IMR-90 (cell line): ENCODE results near the gene PIGBOS1. TPM values are rescaled to one million over a fixed set of nuclear protein-coding genes. Genes with fewer than 3 reads are reported as not detected.

Source experiments
- ATAC-seq: fragments of 200-7000 bp; cut with Tn5 transposase; 2 replicates; pipeline ENCODE4 v1.9.1; 2020; ENCODE audit warnings: low read depth, mild to moderate bottlenecking, moderate library complexity
- BruUV-seq: library from RNA; stranded (reverse); fragments of 400-500 nt; replicated peaks from 2 replicates; lab custom pipeline; 2021; lab: Mats Ljungman, UMichigan
- CTCF ChIA-PET: fragments of 300-600 bp; formaldehyde crosslinking; extraction: SDS; loops from one replicate; lab custom pipeline; 2021; ENCODE audit warnings: antibody characterized with exemption; lab: Yijun Ruan, JAX
- POLR2A ChIA-PET: fragments of 300-600 bp; sonication (Branson Sonifier 250); formaldehyde crosslinking; loops from one replicate; lab custom pipeline; 2022; ENCODE audit warnings: antibody characterized with exemption; ENCODE audit not compliant: unreplicated experiment; lab: Charles Lee
- DNase-seq: peaks from one replicate; pipeline ENCODE4 v3.0.0; 2013
- H2AFZ ChIP-seq: replicated peaks from 2 replicates; pipeline ENCODE3; 2013; ENCODE audit warnings: low read length, mild to moderate bottlenecking; ENCODE audit not compliant: poor library complexity
- H2AK5ac ChIP-seq: 2 replicates; pipeline ENCODE4 v1.6.1; 2013; ENCODE audit warnings: low read depth, low read length, inconsistent platforms
- H2AK9ac ChIP-seq: replicated peaks from 2 replicates; pipeline ENCODE3; 2013; ENCODE audit warnings: mild to moderate bottlenecking, low read depth, low read length, moderate library complexity; ENCODE audit not compliant: poor library complexity
- H2BK120ac ChIP-seq: 2 replicates; pipeline ENCODE4 v1.6.1; 2013; ENCODE audit warnings: low read depth, low read length, inconsistent platforms
- H2BK15ac ChIP-seq: 3 replicates; pipeline ENCODE4 v1.6.1; 2013; ENCODE audit warnings: low read depth, low read length, inconsistent platforms
- H2BK20ac ChIP-seq: 2 replicates; pipeline ENCODE4 v1.6.1; 2013; ENCODE audit warnings: low read depth, mild to moderate bottlenecking, inconsistent platforms, low read length, moderate library complexity
- H2BK5ac ChIP-seq: 2 replicates; pipeline ENCODE4 v1.6.1; 2013; ENCODE audit warnings: mild to moderate bottlenecking, low read depth, low read length, inconsistent platforms; ENCODE audit not compliant: poor library complexity, severe bottlenecking
- H3K14ac ChIP-seq: replicated peaks from 2 replicates; pipeline ENCODE4 v1.6.1; 2013; ENCODE audit warnings: low read depth, low read length, inconsistent platforms
- H3K18ac ChIP-seq: 2 replicates; pipeline ENCODE4 v1.6.1; 2013; ENCODE audit warnings: low read depth, low read length, control low read depth
- H3K23ac ChIP-seq: 2 replicates; pipeline ENCODE4 v1.6.1; 2013; ENCODE audit warnings: low read depth, low read length, inconsistent platforms
- H3K27ac ChIP-seq: 2 replicates; pipeline ENCODE4 v1.5.1; 2013; ENCODE audit warnings: mild to moderate bottlenecking, control low read depth, low read length; ENCODE audit not compliant: insufficient read depth
- H3K27me3 ChIP-seq: 2 replicates; pipeline ENCODE4 v1.6.1; 2013; ENCODE audit warnings: low read length; ENCODE audit not compliant: control insufficient read depth, insufficient read depth
- H3K36me3 ChIP-seq: 2 replicates; pipeline ENCODE4 v1.6.1; 2013; ENCODE audit warnings: low read length, mixed read lengths; ENCODE audit not compliant: control insufficient read depth, insufficient read depth
- H3K4ac ChIP-seq: 2 replicates; pipeline ENCODE4 v1.6.1; 2013; ENCODE audit warnings: low read depth, low read length, inconsistent platforms
- H3K4me1 ChIP-seq: 2 replicates; pipeline ENCODE4 v1.6.1; 2013; ENCODE audit warnings: low read length, mixed read lengths; ENCODE audit not compliant: control insufficient read depth, insufficient read depth
- H3K4me2 ChIP-seq: 2 replicates; pipeline ENCODE4 v1.6.1; 2013; ENCODE audit warnings: low read depth, mild to moderate bottlenecking, control low read depth, low read length, moderate library complexity
- H3K4me3 ChIP-seq: 2 replicates; pipeline ENCODE4 v1.5.1; 2013; ENCODE audit warnings: low read depth, mild to moderate bottlenecking, control low read depth, low read length, moderate library complexity; ENCODE audit not compliant: insufficient read depth
- H3K56ac ChIP-seq: 2 replicates; pipeline ENCODE4 v1.6.1; 2013; ENCODE audit warnings: low read length, inconsistent platforms; ENCODE audit not compliant: insufficient read depth; ENCODE audit errors: extremely low read depth
- H3K79me1 ChIP-seq, 2 experiments: 2 replicates each; pipeline ENCODE4 v1.6.1; 2013; ENCODE audit warnings: low read length in 2 of 2, inconsistent platforms in 1 of 2, low read depth in 1 of 2
- H3K9ac ChIP-seq: 2 replicates; pipeline ENCODE4 v1.6.1; 2013; ENCODE audit warnings: low read depth, low read length, control low read depth
- H3K9me1 ChIP-seq: 2 replicates; pipeline ENCODE4 v1.6.1; 2013; ENCODE audit warnings: low read length, inconsistent platforms; ENCODE audit not compliant: insufficient read depth
- H3K9me3 ChIP-seq: 2 replicates; pipeline ENCODE4 v1.6.1; 2013; ENCODE audit warnings: low read length; ENCODE audit not compliant: control insufficient read depth, insufficient read depth
- H4K20me1 ChIP-seq: 2 replicates; pipeline ENCODE4 v1.6.1; 2013; ENCODE audit warnings: low read length, inconsistent platforms; ENCODE audit not compliant: insufficient read depth
- H4K5ac ChIP-seq: 2 replicates; pipeline ENCODE4 v1.6.1; 2013; ENCODE audit warnings: mild to moderate bottlenecking, low read depth, low read length, control low read depth
- H4K8ac ChIP-seq, 2 experiments: 2 replicates each; pipeline ENCODE4 v1.6.1; 2013; ENCODE audit warnings: low read depth in 2 of 2, low read length in 2 of 2, control low read depth in 1 of 2, inconsistent platforms in 1 of 2
- H4K91ac ChIP-seq: 2 replicates; pipeline ENCODE4 v1.6.1; 2013; ENCODE audit warnings: low read depth, low read length, inconsistent platforms; ENCODE audit not compliant: insufficient read depth
- MXI1 ChIP-seq: IDR thresholded peaks from 2 replicates; pipeline ENCODE4 v1.6.1; 2012; ENCODE audit warnings: low read depth, mild to moderate bottlenecking, low read length, moderate library complexity, borderline replicate concordance
- POLR2A ChIP-seq: IDR thresholded peaks from 2 replicates; pipeline ENCODE4 v1.6.1; 2012; ENCODE audit warnings: mild to moderate bottlenecking, low read depth, low read length
- RCOR1 ChIP-seq: IDR thresholded peaks from 2 replicates; pipeline ENCODE4 v1.6.1; 2012; ENCODE audit warnings: mild to moderate bottlenecking, low read length, improper control_type of control experiment; ENCODE audit not compliant: insufficient replicate concordance
- WGBS, 2 experiments: methylation state at CpG; one replicate each; pipeline versions ENCODE4 v1.1.5 to v1.1.7; 2013; ENCODE audit warnings: missing lambda C conversion rate in 2 of 2; ENCODE audit not compliant: insufficient read length in 1 of 2; ENCODE audit errors: extremely low coverage in 2 of 2; 5-methylcytosine and 5-hydroxymethylcytosine counted together
- dilution Hi-C: fragments of 300-500 bp; cut with HindIII; formaldehyde crosslinking; loops from one replicate; pipeline ENCODE4 v1.14.3; 2018; ENCODE audit warnings: low sequenced_read_pairs; ENCODE audit not compliant: unreplicated experiment
- in situ Hi-C: fragments of 300-500 bp; cut with MboI; formaldehyde crosslinking; loops from 3 replicates; pipeline ENCODE4 v1.14.3; 2019; ENCODE audit warnings: low sequenced_read_pairs, inconsistent platforms, mixed read lengths
- intact Hi-C: fragments of 100-400 bp; cut with micrococcal nuclease; formaldehyde crosslinking; loops from 2 replicates; pipeline ENCODE4 v1.10.0; 2022
- polyA plus RNA-seq, 3 experiments: library from polyadenylated mRNA; depleted of rRNA; stranded (reverse); fragments of >200 nt; gene quantifications; 2 replicates each; pipeline ENCODE4 v1.2.3, GENCODE V29; 2012; ENCODE audit warnings: low replicate concordance in 1 of 3
- total RNA-seq: library from RNA; depleted of rRNA; stranded (reverse); fragments of >200 nt; gene quantifications from 2 replicates; pipeline ENCODE4 v1.2.3, GENCODE V29; 2012

The PIGBOS1 gene
- total and polyA plus RNA-seq, 2 of the 4 experiments (the other 2 are of a cell fraction), result 11.7 to 12.7 TPM

- no peak overlapping the region for H4K5ac ChIP-seq
- TF ChIP-seq RCOR1, result no peak
- no peak for TF ChIP-seq MXI1
- TF ChIP-seq POLR2A, result no peak
- no peak overlapping the region for H2BK20ac ChIP-seq
- no peak overlapping the region for H2AK9ac ChIP-seq
- no CpG with 5 or more reads among the region's 2 CpGs for WGBS, 2 experiments
- H4K20me1 ChIP-seq, result no peaks in the 10 kb centered on the region
- no peak overlapping the region for H2AK5ac ChIP-seq
- no peaks in the 10 kb centered on the region for H3K9me3 ChIP-seq
- no peak overlapping the region for H3K4me2 ChIP-seq
- no peaks in the 10 kb centered on the region for H3K36me3 ChIP-seq
- in situ Hi-C loops, result no loop called here
- DNase-seq (no peak), ATAC-seq (no peak)
- no peaks in the 10 kb centered on the region for H3K79me1 ChIP-seq
- no peaks in the 10 kb centered on the region for H3K9me1 ChIP-seq
- no peak overlapping the region for H3K4me3 ChIP-seq
- no peak overlapping the region for H4K8ac ChIP-seq
- intact Hi-C loops, result no loop called here
- BruUV-seq, result no TSS peak
- no peak overlapping the region for H2BK120ac ChIP-seq
- peaks cover under 1% of the 10 kb centered on the region for H3K4me1 ChIP-seq
- ChIA-PET CTCF (no interaction called here), POLR2A (no interaction called here)
- no peak overlapping the region for H3K4ac ChIP-seq
- H3K18ac ChIP-seq, result no peak overlapping the region
- dilution Hi-C loops, result no loop called here
- H3K27me3 ChIP-seq, result no peaks in the 10 kb centered on the region; the same call in 1 of the 2 replicates
- H3K9ac ChIP-seq, result no peak overlapping the region
- H2BK15ac ChIP-seq, result no peak overlapping the region
- no peak overlapping the region for H2BK5ac ChIP-seq
- H3K14ac ChIP-seq, result no peak overlapping the region
- no peak overlapping the region for H3K27ac ChIP-seq
- H2AFZ ChIP-seq, result no peak overlapping the region
- no peak overlapping the region for H4K91ac ChIP-seq
- no peak overlapping the region for H3K23ac ChIP-seq
- no peak overlapping the region for H3K56ac ChIP-seq
These were observed 43.7 kb upstream of the PIGBOS1 start for GRCh38 chr15:55362641-55363040.
